T-cell (primary cell): ENCODE data around the gene AKAIN1. TPM values are rescaled to one million over a fixed set of nuclear protein-coding genes. Genes with fewer than 3 reads are reported as not detected.

Source experiments
- ATAC-seq, 4 experiments: fragments of 200-7000 bp in 3 of 4; fragments of 150-1000 bp in 1 of 4; cut with Tn5 transposase; replicated peaks in 1 of 4; 1 replicate in 3 of 4; 2 replicates in 1 of 4; pipeline ENCODE4 v1.10.0; 2021; ENCODE audit warnings: moderate library complexity in 3 of 4, mild to moderate bottlenecking in 2 of 4, moderate number of reproducible peaks in 1 of 4
- CTCF ChIA-PET, 2 donors: fragments of 300-600 bp; sonication (Branson Sonifier 250); formaldehyde crosslinking; loops; one replicate each; lab custom pipeline; 2022; ENCODE audit warnings: antibody characterized with exemption in 2 of 2; lab: Charles Lee
- POLR2A ChIA-PET, 2 donors: fragments of 300-600 bp; sonication (Branson Sonifier 250); formaldehyde crosslinking; loops; one replicate each; lab custom pipeline; 2022; ENCODE audit warnings: antibody characterized with exemption in 2 of 2; lab: Charles Lee
- DNase-seq, 35 experiments: peaks; one replicate each; pipeline versions ENCODE4 v3.0.0 to v3.0.0-alpha.2; 2013 to 2023
- H3K27ac ChIP-seq: one replicate; pipeline ENCODE4 v1.5.1; 2013; ENCODE audit warnings: low read length
- H3K27me3 ChIP-seq, 2 experiments: replicated peaks in 1 of 2; 1 replicate in 1 of 2; 2 replicates in 1 of 2; pipeline versions ENCODE4 v1.6.1 to v1.7.0; 2013; ENCODE audit warnings: low read length in 1 of 2, mixed read lengths in 1 of 2; ENCODE audit not compliant: control insufficient read depth in 2 of 2, insufficient read depth in 2 of 2; ENCODE audit errors: extremely low read depth in 1 of 2
- H3K36me3 ChIP-seq, 2 donors: 1 replicate in 1 of 2; 2 replicates in 1 of 2; pipeline versions ENCODE4 v1.6.1 to v1.7.0; 2013; ENCODE audit warnings: low read length in 1 of 2; ENCODE audit not compliant: control insufficient read depth in 2 of 2, insufficient read depth in 1 of 2; ENCODE audit errors: extremely low read depth in 1 of 2
- H3K4me1 ChIP-seq, 2 experiments: 1 replicate in 1 of 2; 2 replicates in 1 of 2; pipeline versions ENCODE4 v1.6.1 to v1.7.0; 2013; ENCODE audit warnings: low read length in 2 of 2, mixed read lengths in 1 of 2; ENCODE audit not compliant: insufficient read depth in 2 of 2, control insufficient read depth in 1 of 2; ENCODE audit errors: extremely low read depth in 1 of 2
- H3K4me3 ChIP-seq, 2 donors: 1 replicate in 1 of 2; 2 replicates in 1 of 2; pipeline versions ENCODE4 v1.5.1 to v1.7.0; 2013; ENCODE audit warnings: mild to moderate bottlenecking in 2 of 2, low read length in 1 of 2, moderate library complexity in 1 of 2; ENCODE audit not compliant: control insufficient read depth in 1 of 2; ENCODE audit errors: extremely low read depth in 1 of 2
- H3K9me3 ChIP-seq: 2 replicates; pipeline ENCODE4 v1.7.0; 2013
- H3K27ac Mint-ChIP-seq, 2 donors: one replicate each; pipeline ENCODE4 v1.8.0; 2020 to 2021; ENCODE audit warnings: mild to moderate bottlenecking in 2 of 2, mixed read lengths in 2 of 2
- H3K27me3 Mint-ChIP-seq, 2 donors: one replicate each; pipeline ENCODE4 v1.8.0; 2021 to 2022; ENCODE audit warnings: mixed read lengths in 2 of 2
- H3K36me3 Mint-ChIP-seq: one replicate; pipeline ENCODE4 v1.8.0; 2021; ENCODE audit warnings: mixed read lengths
- H3K4me1 Mint-ChIP-seq, 3 donors: one replicate each; pipeline ENCODE4 v1.8.0; 2020 to 2022; ENCODE audit warnings: mixed read lengths in 3 of 3, mild to moderate bottlenecking in 1 of 3
- H3K4me3 Mint-ChIP-seq, 3 donors: one replicate each; pipeline ENCODE4 v1.8.0; 2020 to 2022; ENCODE audit warnings: mild to moderate bottlenecking in 3 of 3, mixed read lengths in 3 of 3, moderate library complexity in 3 of 3
- H3K9me3 Mint-ChIP-seq, 3 donors: one replicate each; pipeline ENCODE4 v1.8.0; 2020 to 2022; ENCODE audit warnings: mixed read lengths in 3 of 3
- WGBS: methylation state at CpG from one replicate; pipeline ENCODE4 v1.1.5; 2013; ENCODE audit warnings: missing lambda C conversion rate; ENCODE audit not compliant: insufficient coverage; 5-methylcytosine and 5-hydroxymethylcytosine counted together
- total RNA-seq, 35 experiments: library from RNA in 6 of 35; stranded (reverse) in 6 of 35; fragments of 120-200 nt in 1 of 35; gene quantifications; one replicate each; pipeline versions ENCODE4 v1.2.1 to v1.2.4 and lab custom pipeline; 2013 to 2026

AKAIN1 gene
- total RNA-seq, 5 donors from 2014 or later (not counting 1 experiment from before 2014, with no cell fraction given): not detected

DNA sequence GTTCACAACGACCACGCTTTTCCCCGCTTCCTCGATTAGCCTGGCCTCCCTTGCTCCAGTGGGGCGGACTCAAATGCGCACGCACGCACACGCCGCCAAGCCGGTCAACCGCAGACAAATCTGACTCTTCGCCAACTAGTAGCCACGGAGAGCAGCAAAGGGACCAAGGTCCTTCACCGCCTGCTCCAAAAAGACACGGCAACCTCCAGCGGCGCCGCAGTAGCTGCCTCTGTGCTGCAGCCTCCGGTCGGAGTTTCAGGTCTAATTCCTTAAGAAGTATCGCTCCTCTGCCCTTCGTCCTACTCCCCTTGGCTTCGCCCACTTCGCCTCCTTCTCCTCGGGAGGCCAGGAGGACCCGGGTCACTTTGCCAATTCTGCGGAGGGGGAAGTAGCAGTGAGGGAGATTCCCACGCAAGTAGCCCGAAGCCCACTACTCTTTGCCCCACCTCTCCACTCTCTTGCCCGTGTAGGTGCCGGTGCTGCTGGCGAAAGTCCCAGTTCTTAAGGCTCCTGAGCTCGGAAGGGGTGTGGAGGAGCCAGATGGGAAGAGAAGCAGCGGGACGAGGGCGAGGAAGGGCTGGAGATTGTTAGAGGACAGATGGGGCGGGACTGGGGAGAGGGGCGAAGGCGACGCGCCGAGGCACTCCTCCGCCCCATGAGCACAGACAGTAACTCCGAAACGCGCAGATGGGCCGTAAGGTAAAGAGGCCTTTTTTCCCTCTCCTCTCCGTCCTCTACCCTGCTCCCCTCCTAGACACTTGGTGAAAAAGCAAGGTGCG is 615 bp downstream of the AKAIN1 start:
- no peaks in the 10 kb centered on the region for H3K9me3 ChIP-seq
- ATAC-seq (peak in 1 of 4 experiments; percentile 46), DNase-seq (no peak)
- H3K4me3 ChIP-seq: peak overlapping the region in 1 of 2 donors; percentile 47
- Mint-ChIP-seq H3K4me3 (peak overlapping the region in 1 of 3 donors; percentile 69), H3K4me1 (peaks cover 11 to 18% (median 16%) of the 10 kb centered on the region in 3 donors), H3K36me3 (no peaks in the 10 kb centered on the region), H3K27me3 (peaks cover 56 to 68% of the 10 kb centered on the region in 2 donors), H3K9me3 (peaks cover 0 to 4% (median 0%) of the 10 kb centered on the region in 3 donors), H3K27ac (no peak overlapping the region)
- peaks cover 22 to 24% of the 10 kb centered on the region in 2 experiments for H3K27me3 ChIP-seq
- ChIA-PET POLR2A (no interaction called here), CTCF (no interaction called here)
- no peak overlapping the region for H3K27ac ChIP-seq
- H3K36me3 ChIP-seq: no peaks in the 10 kb centered on the region
- H3K4me1 ChIP-seq: peaks cover 4 to 15% of the 10 kb centered on the region in 2 experiments
- WGBS: 21% methylated on average over 23 of the region's 50 CpGs

DNA sequence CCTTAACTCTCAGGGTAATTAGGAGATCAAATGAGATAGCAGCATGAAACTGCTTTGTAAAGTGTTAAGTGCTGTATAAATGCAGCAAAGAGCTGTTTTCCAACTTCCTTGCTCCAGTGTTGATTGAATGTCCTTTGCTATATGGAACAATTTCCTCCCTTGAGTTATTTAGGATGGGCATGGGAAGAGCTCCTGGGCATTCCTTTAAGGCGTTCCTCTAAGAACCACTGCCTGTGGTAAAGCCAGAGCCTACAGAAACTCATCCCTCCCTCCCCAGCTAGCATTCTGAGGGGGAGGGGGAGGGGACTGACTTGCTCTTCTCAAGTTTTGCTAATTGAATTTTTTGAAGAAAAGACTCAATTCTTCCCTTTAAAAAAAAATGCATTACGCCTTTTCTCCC is 1.4 kb downstream of the AKAIN1 start:
- DNase-seq (no peak), ATAC-seq (no peak)
- H3K9me3 Mint-ChIP-seq: peaks cover 0 to 4% (median 0%) of the 10 kb centered on the region in 3 donors
- Histone ChIP-seq H3K27me3 (peaks cover 22 to 24% of the 10 kb centered on the region in 2 experiments), H3K9me3 (no peaks in the 10 kb centered on the region), H3K27ac (no peak overlapping the region), H3K4me3 (no peak overlapping the region), H3K4me1 (peaks cover 4 to 15% of the 10 kb centered on the region in 2 experiments), H3K36me3 (no peaks in the 10 kb centered on the region)
- POLR2A ChIA-PET: interaction anchor here in 1 of 2 donors (0.6 kb wide), 1 partner anchor 30 kb away, joined by 4 read pairs; no protein-coding TSS in a partner anchor
- peaks cover 53 to 64% of the 10 kb centered on the region in 2 donors for H3K27me3 Mint-ChIP-seq
- no peaks in the 10 kb centered on the region for H3K36me3 Mint-ChIP-seq
- no peak overlapping the region for H3K27ac Mint-ChIP-seq
- CTCF ChIA-PET: no interaction called here
- 80% methylated on average over 1 of the region's 2 CpGs for WGBS
- peak overlapping the region in 1 of 3 donors; percentile 69 for H3K4me3 Mint-ChIP-seq
- peaks cover 11 to 18% (median 16%) of the 10 kb centered on the region in 3 donors for H3K4me1 Mint-ChIP-seq

DNA sequence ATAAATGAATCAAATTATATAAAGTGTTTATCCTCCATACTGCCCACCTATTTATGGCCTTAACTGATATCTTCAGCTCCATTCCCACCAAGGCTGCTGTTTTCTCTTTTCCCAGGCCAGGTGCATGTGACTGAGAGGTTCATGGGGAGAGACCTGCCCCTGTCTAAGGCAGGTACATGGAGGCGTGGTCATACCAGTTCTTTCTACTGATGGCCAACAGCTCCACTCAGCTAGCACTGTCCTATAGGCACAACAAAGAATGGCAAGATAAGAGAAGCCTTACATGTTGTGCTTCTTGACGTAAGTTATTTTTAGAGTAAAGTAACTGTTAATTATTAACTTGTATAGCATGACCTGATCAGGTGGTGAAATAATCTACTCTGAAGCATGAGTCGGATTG is 16.8 kb downstream of the AKAIN1 start:
- ATAC-seq (no peak), DNase-seq (no peak)
- Histone ChIP-seq H3K27ac (no peak overlapping the region), H3K27me3 (no peaks in the 10 kb centered on the region), H3K9me3 (no peaks in the 10 kb centered on the region), H3K4me1 (peaks cover 0 to 7% of the 10 kb centered on the region in 2 experiments), H3K4me3 (no peak overlapping the region), H3K36me3 (no peaks in the 10 kb centered on the region)
- peaks cover 11 to 23% (median 13%) of the 10 kb centered on the region in 3 donors for H3K4me1 Mint-ChIP-seq
- peaks cover 3 to 4% of the 10 kb centered on the region in 2 donors for H3K27me3 Mint-ChIP-seq
- ChIA-PET POLR2A (no interaction called here), CTCF (no interaction called here)
- H3K9me3 Mint-ChIP-seq: no peaks in the 10 kb centered on the region
- no CpG with 5 or more reads among the region's 3 CpGs for WGBS
- no peak overlapping the region for H3K4me3 Mint-ChIP-seq
- H3K36me3 Mint-ChIP-seq: no peaks in the 10 kb centered on the region
- H3K27ac Mint-ChIP-seq: no peak overlapping the region

- ChIA-PET POLR2A (interaction anchor here in 1 of 2 donors (0.7 kb wide), 1 partner anchor 126 kb away, joined by 3 read pairs; no protein-coding TSS in a partner anchor), CTCF (no interaction called here)
- H3K4me1 ChIP-seq: peaks cover 0 to 7% of the 10 kb centered on the region in 2 experiments
- H3K36me3 Mint-ChIP-seq: no peaks in the 10 kb centered on the region
- H3K27ac ChIP-seq: no peak overlapping the region
- no peaks in the 10 kb centered on the region for H3K27me3 ChIP-seq
- no peaks in the 10 kb centered on the region for H3K9me3 ChIP-seq
- H3K4me1 Mint-ChIP-seq: peaks cover 13 to 27% (median 14%) of the 10 kb centered on the region in 3 donors
- no peak for DNase-seq
- peak in 1 of 4 experiments; percentile 45 for ATAC-seq
- H3K4me3 ChIP-seq: no peak overlapping the region
- no peak overlapping the region for H3K4me3 Mint-ChIP-seq
- peaks cover 3 to 4% of the 10 kb centered on the region in 2 donors for H3K27me3 Mint-ChIP-seq
- WGBS: no CpG with 5 or more reads among the region's 1 CpG
- no peak overlapping the region for H3K27ac Mint-ChIP-seq
- no peaks in the 10 kb centered on the region for H3K9me3 Mint-ChIP-seq
- no peaks in the 10 kb centered on the region for H3K36me3 ChIP-seq
These were observed 18.5 kb downstream of the AKAIN1 start for GRCh38 chr18:5178519-5178918.

DNA sequence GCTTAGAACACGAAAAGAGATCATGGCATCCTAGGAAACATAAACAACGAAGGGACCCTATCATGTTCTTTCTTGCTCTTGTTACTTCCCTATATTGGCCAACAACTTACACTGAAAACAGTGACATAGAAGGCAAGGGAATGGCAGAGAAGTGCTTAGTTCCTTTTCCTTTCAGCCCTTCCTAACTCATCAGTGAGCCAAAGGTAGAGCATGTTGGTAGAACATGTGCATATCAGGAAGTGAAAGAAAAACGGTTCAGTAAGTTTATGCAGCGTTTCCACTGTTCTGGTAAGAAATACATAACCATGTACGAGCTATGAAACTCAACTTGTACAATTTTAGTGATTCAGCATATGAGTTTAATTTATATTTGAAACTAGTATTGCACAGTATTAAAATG is 21.7 kb downstream of the AKAIN1 start:
- no CpG with 5 or more reads among the region's 5 CpGs for WGBS
- Mint-ChIP-seq H3K27me3 (no peaks in the 10 kb centered on the region), H3K4me3 (no peak overlapping the region), H3K27ac (no peak overlapping the region), H3K4me1 (peaks cover 13 to 27% (median 14%) of the 10 kb centered on the region in 3 donors), H3K36me3 (no peaks in the 10 kb centered on the region), H3K9me3 (peaks cover 7 to 10% (median 9%) of the 10 kb centered on the region in 3 donors)
- ATAC-seq (no peak), DNase-seq (no peak)
- Histone ChIP-seq H3K36me3 (no peaks in the 10 kb centered on the region), H3K27ac (no peak overlapping the region), H3K4me1 (peaks cover 0 to 7% of the 10 kb centered on the region in 2 experiments), H3K27me3 (no peaks in the 10 kb centered on the region), H3K9me3 (no peaks in the 10 kb centered on the region), H3K4me3 (no peak overlapping the region)
- ChIA-PET POLR2A (no interaction called here), CTCF (no interaction called here)

DNA sequence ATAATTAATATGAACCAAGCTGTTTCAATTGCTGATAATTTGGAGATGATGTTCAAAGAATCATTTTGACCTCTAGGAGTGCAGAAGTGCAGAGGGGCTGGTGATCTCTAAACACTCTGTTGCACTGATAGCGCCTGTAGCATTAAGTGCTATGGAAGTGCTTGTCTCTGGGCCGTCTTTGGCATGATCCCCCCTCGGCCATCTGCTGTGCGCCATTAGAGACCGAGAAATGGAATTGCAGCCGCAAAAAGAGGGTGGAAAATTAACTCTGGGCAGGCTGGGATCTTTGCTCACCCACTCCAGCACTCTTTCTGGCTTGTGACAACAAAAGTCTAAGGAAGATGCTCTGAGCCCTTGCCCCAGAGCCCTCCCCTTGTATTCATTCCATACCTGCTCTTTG is 23.4 kb downstream of the AKAIN1 start:
- no peaks in the 10 kb centered on the region for H3K27me3 Mint-ChIP-seq
- no peak overlapping the region for H3K4me3 Mint-ChIP-seq
- no peaks in the 10 kb centered on the region for H3K36me3 ChIP-seq
- H3K27ac Mint-ChIP-seq: no peak overlapping the region
- 79% methylated on average over 4 of the region's 6 CpGs for WGBS
- ATAC-seq: no peak
- H3K9me3 Mint-ChIP-seq: peaks cover 7 to 10% (median 9%) of the 10 kb centered on the region in 3 donors
- H3K27ac ChIP-seq: no peak overlapping the region
- H3K4me1 ChIP-seq: peaks cover 0 to 9% of the 10 kb centered on the region in 2 experiments
- H3K9me3 ChIP-seq: no peaks in the 10 kb centered on the region
- CTCF ChIA-PET: no interaction called here
- H3K4me1 Mint-ChIP-seq: peaks cover 13 to 23% (median 15%) of the 10 kb centered on the region in 3 donors
- no peak overlapping the region for H3K4me3 ChIP-seq
- H3K27me3 ChIP-seq: no peaks in the 10 kb centered on the region
- no peak for DNase-seq
- no peaks in the 10 kb centered on the region for H3K36me3 Mint-ChIP-seq
- POLR2A ChIA-PET: interaction anchor here in 1 of 2 donors (0.5 kb wide), 1 partner anchor 213 kb away, joined by 3 read pairs; no protein-coding TSS in a partner anchor
